HG03521 (cell line): ENCODE measurements around the gene RASSF1.
"Not testable (repeated sequence)": the region's sequence is repeated elsewhere in the genome, so short reads cannot be mapped to it uniquely, and the experiment has no call there.

Source experiments
- ATAC-seq: cut with Tn5 transposase; IDR thresholded peaks from one replicate; pipeline ENCODE4 v1.9.1; 2021; ENCODE audit warnings: mild to moderate bottlenecking, moderate library complexity; ENCODE audit not compliant: unreplicated experiment

Gene RASSF1

GRCh38 chr3:50290161-50290641, 50.4 kb downstream of the RASSF1 start:
- ATAC-seq, result no peak

GRCh38 chr3:50289130-50289529, 51.5 kb downstream of the RASSF1 start:
- no peak for ATAC-seq

- ATAC-seq, result no peak
Observed at GRCh38 chr3:50288387-50289007, 52.1 kb downstream of the RASSF1 start.

GRCh38 chr3:50287262-50287661, 53.4 kb downstream of the RASSF1 start:
- ATAC-seq, result no peak

- ATAC-seq, result no peak
Observed at GRCh38 chr3:50286322-50287227, 54.1 kb downstream of the RASSF1 start.

- ATAC-seq, result not testable (repeated sequence)
Observed at GRCh38 chr3:50284121-50284520, 56.5 kb downstream of the RASSF1 start.
